HEK293T (cell line): ENCODE measurements around the gene GALT.

Experiments
- CTCF ChIA-PET: fragments of 350-600 bp; formaldehyde crosslinking; extraction: SDS; loops from one replicate; lab custom pipeline; 2021; ENCODE audit warnings: antibody characterized with exemption, inconsistent platforms; lab: Yijun Ruan, JAX
- POLR2A ChIA-PET: fragments of 350-600 bp; formaldehyde crosslinking; extraction: SDS; loops from one replicate; lab custom pipeline; 2020; ENCODE audit warnings: antibody characterized with exemption, inconsistent platforms; lab: Yijun Ruan, JAX
- DNase-seq: peaks from one replicate; pipeline ENCODE4 v3.0.0; 2012; ENCODE audit warnings: mixed read lengths; ENCODE audit errors: extremely low spot score
- ARNT ChIP-seq: fragments of 450-650 bp; IDR thresholded peaks from 2 replicates; pipeline ENCODE4 v1.6.1; 2017; ENCODE audit warnings: mild to moderate bottlenecking
- BHLHE40 ChIP-seq: fragments of 450-650 bp; IDR thresholded peaks from 2 replicates; pipeline ENCODE4 v1.6.1; 2016; ENCODE audit warnings: mild to moderate bottlenecking, moderate library complexity, borderline replicate concordance
- CTBP1 ChIP-seq: fragments of 450-650 bp; IDR thresholded peaks from 2 replicates; pipeline ENCODE4 v1.6.1; 2016; ENCODE audit warnings: borderline replicate concordance
- ELF4 ChIP-seq: fragments of 450-650 bp; IDR thresholded peaks from 2 replicates; pipeline ENCODE4 v1.6.1; 2017; ENCODE audit warnings: antibody characterized with exemption
- FOXA1 ChIP-seq: fragments of 450-650 bp; IDR thresholded peaks from 2 replicates; pipeline ENCODE4 v1.6.1; 2016; ENCODE audit warnings: mild to moderate bottlenecking
- FOXK2 ChIP-seq: fragments of 450-650 bp; IDR thresholded peaks from 2 replicates; pipeline ENCODE4 v1.6.1; 2016; ENCODE audit warnings: mild to moderate bottlenecking
- FOXM1 ChIP-seq: fragments of 450-650 bp; IDR thresholded peaks from 2 replicates; pipeline ENCODE4 v1.6.1; 2017; ENCODE audit warnings: mild to moderate bottlenecking, borderline replicate concordance
- HDGF ChIP-seq: fragments of 450-650 bp; IDR thresholded peaks from 2 replicates; pipeline ENCODE4 v1.6.1; 2017; ENCODE audit warnings: antibody characterized with exemption, borderline replicate concordance
- L3MBTL2 ChIP-seq: fragments of 450-650 bp; conservative IDR thresholded peaks from 2 replicates; pipeline ENCODE4 v1.6.1; 2016; ENCODE audit warnings: mild to moderate bottlenecking
- LEF1 ChIP-seq: fragments of 450-650 bp; IDR thresholded peaks from 2 replicates; pipeline ENCODE4 v1.6.1; 2017; ENCODE audit warnings: mild to moderate bottlenecking, borderline replicate concordance
- NFRKB ChIP-seq: fragments of 450-650 bp; IDR thresholded peaks from 2 replicates; pipeline ENCODE4 v1.6.1; 2016; ENCODE audit warnings: mild to moderate bottlenecking, moderate library complexity
- SP1 ChIP-seq: fragments of 450-650 bp; IDR thresholded peaks from 2 replicates; pipeline ENCODE4 v1.6.1; 2017
- SUZ12 ChIP-seq: fragments of 450-650 bp; IDR thresholded peaks from 2 replicates; pipeline ENCODE4 v1.6.1; 2016; ENCODE audit warnings: mild to moderate bottlenecking
- TARDBP ChIP-seq: fragments of 450-650 bp; IDR thresholded peaks from 2 replicates; pipeline ENCODE4 v1.6.1; 2016
- ZNF384 ChIP-seq: fragments of 450-650 bp; IDR thresholded peaks from 2 replicates; pipeline ENCODE4 v1.6.1; 2016
- TF ChIP-seq, protein P1 (sequence below): fragments of 450-650 bp; IDR thresholded peaks from 2 replicates; pipeline ENCODE4 v1.6.1; 2016

Gene GALT

DNA sequence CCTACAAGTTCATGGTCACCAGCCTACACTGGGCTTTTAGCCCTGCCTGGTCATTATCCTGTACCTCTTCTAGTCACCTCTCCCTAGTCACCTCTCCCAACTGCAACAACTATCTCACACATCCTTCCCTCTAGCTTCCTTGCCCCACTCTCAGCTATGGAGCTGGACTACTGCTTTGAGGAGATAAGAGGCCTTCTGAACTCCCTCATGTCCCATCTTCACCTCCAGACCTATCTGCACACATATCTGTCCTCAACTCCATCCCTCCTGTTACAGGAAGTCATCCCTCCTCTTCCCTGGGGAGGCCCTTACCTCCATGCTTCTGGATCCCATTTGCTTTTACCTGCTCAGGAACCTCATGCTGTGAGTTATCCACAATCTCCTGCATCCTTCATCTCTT, 40.3 kb upstream of the GALT start:
- no peak for DNase-seq
- TF ChIP-seq FOXA1: no peak
- no peak for TF ChIP-seq NFRKB
- TF ChIP-seq HDGF: no peak
- no peak for TF ChIP-seq SUZ12
- no peak for TF ChIP-seq ZNF384
- ChIA-PET CTCF (no interaction called here), POLR2A (no interaction called here)

DNA sequence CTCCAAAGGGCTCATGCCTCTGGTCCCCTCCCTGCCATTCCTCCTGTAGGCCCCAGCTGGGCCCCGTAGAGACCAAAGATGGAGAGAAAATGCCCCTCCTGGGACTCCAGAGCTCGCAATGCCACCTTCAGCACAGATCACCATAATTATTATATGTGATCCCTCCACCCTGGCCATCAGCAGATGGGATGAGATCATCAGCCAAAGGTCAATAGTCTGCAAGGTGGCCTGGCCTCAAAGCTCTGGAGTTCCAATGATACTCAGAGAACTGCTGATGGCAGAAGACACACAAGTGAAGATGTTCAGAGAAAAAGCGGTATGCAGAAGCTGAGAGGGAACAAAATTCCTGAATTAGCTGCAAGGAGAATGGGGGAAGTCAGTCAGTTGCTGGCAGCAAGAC, 39.6 kb upstream of the GALT start:
- ChIA-PET POLR2A (no interaction called here), CTCF (interaction anchor here (0.6 to 1.2 kb wide), 2 partner anchors 15 to 59 kb away, joined by 3 to 4 read pairs; no protein-coding TSS in a partner anchor)
- TF ChIP-seq LEF1 (no peak), FOXK2 (no peak), FOXM1 (no peak), BHLHE40 (no peak)
- no peak for DNase-seq

DNA sequence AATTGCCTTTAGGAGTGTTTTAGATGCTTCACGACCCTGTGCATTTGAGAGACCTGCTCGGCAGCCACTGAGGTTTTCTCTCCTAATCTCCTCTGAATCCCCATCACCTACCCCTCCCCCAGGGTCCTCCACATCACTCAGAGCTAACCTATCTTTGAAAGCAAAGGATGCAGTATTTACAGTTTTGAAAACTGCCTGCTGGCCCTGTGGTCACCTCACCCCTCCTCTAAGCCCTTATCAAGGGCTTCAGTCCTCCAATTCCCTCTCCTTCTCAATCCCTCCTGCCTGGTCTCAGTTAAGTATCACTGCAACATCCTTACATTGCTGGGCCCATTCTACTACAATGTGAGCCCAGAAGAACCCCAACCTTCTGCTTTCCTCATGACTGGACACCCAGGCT, 39.1 kb upstream of the GALT start:
- ChIA-PET CTCF (interaction anchor here (1.2 kb wide), 1 partner anchor 16 kb away, joined by 4 read pairs; no protein-coding TSS in a partner anchor), POLR2A (no interaction called here)
- TF ChIP-seq ARNT (no peak), LEF1 (no peak), TARDBP (no peak), FOXA1 (no peak), L3MBTL2 (no peak), HDGF (no peak), ZNF384 (no peak), FOXK2 (no peak), ELF4 (no peak), BHLHE40 (no peak), SUZ12 (no peak), SP1 (no peak), CTBP1 (no peak)
- TF ChIP-seq, protein P1, sequence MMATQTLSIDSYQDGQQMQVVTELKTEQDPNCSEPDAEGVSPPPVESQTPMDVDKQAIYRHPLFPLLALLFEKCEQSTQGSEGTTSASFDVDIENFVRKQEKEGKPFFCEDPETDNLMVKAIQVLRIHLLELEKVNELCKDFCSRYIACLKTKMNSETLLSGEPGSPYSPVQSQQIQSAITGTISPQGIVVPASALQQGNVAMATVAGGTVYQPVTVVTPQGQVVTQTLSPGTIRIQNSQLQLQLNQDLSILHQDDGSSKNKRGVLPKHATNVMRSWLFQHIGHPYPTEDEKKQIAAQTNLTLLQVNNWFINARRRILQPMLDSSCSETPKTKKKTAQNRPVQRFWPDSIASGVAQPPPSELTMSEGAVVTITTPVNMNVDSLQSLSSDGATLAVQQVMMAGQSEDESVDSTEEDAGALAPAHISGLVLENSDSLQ: no peak
- DNase-seq: no peak

DNA sequence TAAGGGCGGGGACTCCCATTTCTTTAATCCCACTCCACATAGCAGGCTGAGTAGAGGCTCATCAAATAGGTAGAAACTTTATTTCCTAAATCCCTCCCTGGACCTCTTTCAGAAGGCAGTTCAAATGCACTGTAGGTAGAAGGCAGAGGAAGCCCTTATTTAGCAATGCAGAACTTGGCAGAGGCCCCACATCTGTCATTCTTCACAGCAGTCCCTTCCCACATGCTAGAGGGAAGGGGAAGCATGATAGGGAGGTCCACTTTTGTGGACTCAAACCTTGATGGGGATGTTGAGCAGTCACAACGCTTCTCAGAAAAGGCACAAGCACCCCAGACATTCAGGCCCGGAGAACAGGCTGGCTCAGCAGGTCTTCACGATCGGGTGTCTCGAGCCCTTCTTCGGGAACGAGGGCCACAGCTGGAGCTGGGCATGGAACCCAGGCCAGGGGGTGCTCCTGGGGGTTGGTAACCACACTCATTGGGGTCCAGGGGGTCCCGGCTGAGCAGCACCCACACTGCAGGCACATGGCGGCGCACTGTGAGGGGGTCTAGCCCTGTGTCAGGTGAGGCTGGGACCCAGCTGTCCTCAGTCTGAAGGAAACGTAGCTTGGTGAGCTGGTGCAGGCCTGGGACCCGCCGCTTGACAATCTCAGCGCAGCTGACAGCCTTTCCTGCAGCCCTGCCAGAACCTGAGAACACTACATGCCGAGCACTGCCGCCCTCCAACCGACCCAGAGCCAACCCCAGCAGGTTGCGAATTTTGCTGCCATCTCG, 35.9 kb upstream of the GALT start:
- TF ChIP-seq NFRKB (no peak), CTBP1 (no peak), FOXM1 (no peak), LEF1 (no peak), FOXK2 (no peak), BHLHE40 (no peak), L3MBTL2 (no peak), HDGF (no peak), SUZ12 (no peak), ZNF384 (no peak), ELF4 (no peak), ARNT (no peak), FOXA1 (no peak), SP1 (no peak), TARDBP (no peak)
- TF ChIP-seq, protein P1: no peak
- POLR2A ChIA-PET: interaction anchor here (0.6 to 2.1 kb wide), 3 partner anchors 9 to 28 kb away, joined by 3 to 6 read pairs (median 3); partner anchors contain the start of gene DCTN3
- DNase-seq: no peak
- CTCF ChIA-PET: interaction anchor here (2.3 kb wide), 1 partner anchor 24 kb away, joined by 15 read pairs; no protein-coding TSS in a partner anchor

DNA sequence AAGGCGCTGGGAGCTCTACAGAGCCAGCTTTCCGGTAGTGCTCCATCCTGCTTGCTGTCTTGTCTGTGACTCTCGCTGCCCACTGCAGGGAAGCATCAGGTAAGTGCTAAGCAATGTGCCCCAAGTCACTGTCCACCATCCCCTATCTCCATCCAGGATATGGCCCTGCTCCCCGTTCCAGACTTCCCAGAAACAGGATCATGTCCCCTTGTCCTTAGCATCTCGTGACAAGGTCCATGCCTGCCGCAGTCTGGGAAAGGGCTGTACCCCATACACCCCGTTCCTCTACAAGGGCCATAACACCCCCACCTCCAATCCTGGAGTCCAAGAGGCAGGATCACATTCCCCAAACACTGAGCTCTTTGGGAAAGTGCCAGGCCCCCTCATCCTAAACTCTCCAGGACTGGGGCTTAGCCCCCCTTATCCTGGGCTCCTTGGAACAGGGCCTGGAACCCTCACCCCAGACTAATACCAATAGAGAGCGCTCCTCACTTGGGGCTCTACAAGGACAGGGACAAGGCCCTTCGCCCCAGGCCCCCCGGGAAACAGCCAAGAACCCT, 35.1 kb upstream of the GALT start:
- DNase-seq: no peak
- ChIA-PET CTCF (interaction anchor here (2.3 kb wide), 1 partner anchor 23 kb away, joined by 15 read pairs; no protein-coding TSS in a partner anchor), POLR2A (interaction anchor here (0.6 to 2.1 kb wide), 3 partner anchors 9 to 27 kb away, joined by 3 to 6 read pairs (median 3); partner anchors contain the start of gene DCTN3)
- TF ChIP-seq L3MBTL2 (no peak), HDGF (no peak), SUZ12 (no peak), TARDBP (no peak), BHLHE40 (no peak), ZNF384 (no peak), NFRKB (no peak), CTBP1 (no peak), ARNT (no peak), FOXM1 (no peak), SP1 (no peak), ELF4 (no peak), FOXA1 (no peak), FOXK2 (no peak), LEF1 (no peak)
- TF ChIP-seq, protein P1: no peak
